ENCODE measurements around the gene TAB3.

GRCh38 chrX:30913492-30913891 is 24.4 kb upstream of the TAB3 start:
- TF ChIP-seq SRSF7 (optimal IDR thresholded peaks at IDR 0.05; ENCODE audit: low read depth, low read length) = no peak
- TF ChIP-seq EHMT2 (IDR thresholded peaks at IDR 0.05) = no peak
- no peak for TF ChIP-seq ZBTB33 (CRISPR knock-in tag; IDR thresholded peaks at IDR 0.05)
- TF ChIP-seq NR2F6 (CRISPR knock-in tag; IDR thresholded peaks at IDR 0.05) = no peak
- no peak for TF ChIP-seq CTCF (IDR thresholded peaks at IDR 0.05 in 2 of 3, conservative IDR thresholded peaks at IDR 0.05 in 1 of 3; ENCODE audit: insufficient read depth in 2 of 3, low read depth in 1 of 3, low read length in 3 of 3)
- TF ChIP-seq TRIM24 (IDR thresholded peaks at IDR 0.05) = no peak
- no peak for TF ChIP-seq SIN3A (IDR thresholded peaks at IDR 0.05; ENCODE audit: borderline replicate concordance in 2 of 2, control insufficient read depth in 1 of 2, low read depth in 2 of 2, low read length in 2 of 2)
